ENCODE data around the gene MPP7.

MPP7 gene

DNA sequence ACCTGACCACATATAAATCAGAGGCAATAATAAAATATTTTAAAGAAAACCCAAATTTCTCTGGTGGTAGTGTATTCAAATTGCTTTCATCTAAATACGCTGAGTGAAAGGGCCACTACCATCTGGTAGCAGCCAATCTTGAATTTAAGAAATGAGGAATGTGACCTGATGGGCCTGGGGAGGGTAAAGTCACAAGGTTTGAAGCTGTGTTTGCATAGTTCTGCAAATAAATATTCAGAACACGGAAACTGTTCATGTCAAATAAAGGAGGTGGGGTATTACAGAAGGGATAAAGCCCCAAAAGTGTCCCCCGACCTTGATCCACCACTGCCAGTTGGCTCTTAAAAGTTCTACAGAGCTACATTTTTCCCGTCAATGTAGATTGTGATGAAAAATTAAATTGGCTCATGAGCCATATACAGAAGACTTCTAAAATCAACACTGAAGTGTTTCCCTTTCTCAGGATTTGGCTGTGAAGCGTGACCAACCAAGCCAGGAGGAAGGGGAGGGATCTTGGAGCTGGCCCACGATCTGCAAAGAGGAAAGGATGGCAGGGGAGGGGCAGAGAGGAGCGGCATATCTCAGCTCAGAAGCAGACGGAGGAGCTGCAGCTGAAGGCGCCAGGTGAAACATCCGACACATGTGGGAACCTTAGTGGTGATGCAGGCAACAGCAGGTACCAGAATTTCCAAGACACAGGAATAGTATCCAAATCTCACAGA is 39.6 kb downstream of the MPP7 start:
- no peak for DNase-seq

DNA sequence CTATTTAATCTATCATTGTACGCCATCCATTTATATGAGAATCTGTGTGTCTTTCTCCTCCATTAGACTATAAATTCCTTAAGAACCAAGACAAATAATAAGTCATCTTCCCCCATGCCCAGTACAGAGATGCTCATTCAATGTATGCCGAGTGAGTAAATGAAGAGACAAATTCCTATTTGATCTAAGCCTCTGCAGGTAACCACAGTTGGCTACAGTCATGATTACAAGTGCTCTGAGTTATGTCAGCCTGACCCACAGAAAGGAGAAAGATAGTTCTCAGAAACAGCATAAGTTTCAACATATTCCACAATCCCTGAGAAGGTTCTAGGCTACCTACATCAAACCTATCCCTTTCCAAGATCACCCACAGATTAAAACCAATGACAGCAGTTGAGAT is 46.1 kb downstream of the MPP7 start:
- no peak for DNase-seq

DNA sequence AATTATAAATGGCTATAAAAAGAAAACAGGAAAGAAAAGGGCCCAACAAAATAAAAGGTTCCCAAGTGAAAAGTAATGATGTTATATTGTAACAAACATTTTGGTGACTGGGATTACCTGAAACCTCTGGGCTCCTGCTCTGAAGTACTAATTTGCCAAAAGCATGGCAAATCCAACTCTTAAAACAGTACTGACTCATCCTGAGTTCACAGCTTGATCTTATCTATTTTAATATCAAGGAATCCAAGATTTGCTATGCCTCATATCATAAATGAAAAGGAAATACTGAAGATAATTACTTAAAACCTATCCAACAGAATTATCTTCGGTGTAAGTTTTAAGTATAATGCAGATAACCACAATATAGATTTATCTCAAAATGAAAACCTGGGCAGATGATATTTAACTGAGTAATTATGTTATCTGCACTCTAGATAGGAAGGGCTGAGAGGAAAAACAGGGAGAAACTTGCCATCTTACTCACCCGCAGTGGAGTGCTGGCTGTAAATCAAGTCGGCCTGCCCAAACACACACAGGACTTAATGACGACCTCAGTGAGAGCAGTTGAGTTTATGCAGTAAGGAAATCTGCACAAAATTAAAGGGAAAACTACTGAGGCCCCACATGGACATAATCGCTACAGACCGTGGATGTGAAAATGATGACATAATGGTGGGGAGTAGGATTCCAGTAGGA is 48.4 kb downstream of the MPP7 start:
- no peak for DNase-seq

DNA sequence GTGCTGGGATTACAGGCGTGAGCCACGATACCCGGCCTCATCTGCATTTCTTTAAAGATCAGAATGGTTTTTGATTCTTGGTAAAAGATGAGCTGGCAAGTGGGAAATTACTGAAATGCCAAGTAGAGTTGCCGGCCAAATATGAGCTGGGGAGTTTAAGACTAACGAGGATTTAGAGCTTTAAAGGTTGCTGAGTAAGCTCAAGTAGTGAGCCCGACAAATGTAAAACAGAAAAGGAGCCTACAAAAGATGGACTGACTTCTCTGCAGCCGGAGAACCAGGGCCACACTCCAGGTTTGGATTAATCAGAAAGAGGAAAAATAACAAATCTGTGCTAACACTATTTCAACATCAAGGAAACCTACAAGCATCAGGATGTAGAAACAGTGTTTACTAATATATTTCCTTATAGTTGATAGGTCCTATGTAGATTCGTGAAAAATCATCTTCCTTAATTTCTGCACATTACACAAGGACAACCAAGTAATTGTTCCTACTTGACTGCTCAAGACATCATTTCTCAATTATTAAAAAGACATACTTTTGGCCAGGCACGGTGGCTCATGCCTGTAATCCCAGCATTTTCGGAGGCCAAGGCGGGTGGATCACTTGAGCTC is 49.6 kb downstream of the MPP7 start:
- DNase-seq: no peak
